Activated effector memory CD4-positive, alpha-beta T cell treated with anti-CD3 and anti-CD28 coated beads, Interleukin-2, amount 50 U/mL, for 16 hours (primary cell): Measurements from ENCODE around the gene BARHL1.

Experiments used
- DNase-seq: peaks from one replicate; pipeline ENCODE4 v3.0.0-alpha.2; 2020

BARHL1 gene

DNA sequence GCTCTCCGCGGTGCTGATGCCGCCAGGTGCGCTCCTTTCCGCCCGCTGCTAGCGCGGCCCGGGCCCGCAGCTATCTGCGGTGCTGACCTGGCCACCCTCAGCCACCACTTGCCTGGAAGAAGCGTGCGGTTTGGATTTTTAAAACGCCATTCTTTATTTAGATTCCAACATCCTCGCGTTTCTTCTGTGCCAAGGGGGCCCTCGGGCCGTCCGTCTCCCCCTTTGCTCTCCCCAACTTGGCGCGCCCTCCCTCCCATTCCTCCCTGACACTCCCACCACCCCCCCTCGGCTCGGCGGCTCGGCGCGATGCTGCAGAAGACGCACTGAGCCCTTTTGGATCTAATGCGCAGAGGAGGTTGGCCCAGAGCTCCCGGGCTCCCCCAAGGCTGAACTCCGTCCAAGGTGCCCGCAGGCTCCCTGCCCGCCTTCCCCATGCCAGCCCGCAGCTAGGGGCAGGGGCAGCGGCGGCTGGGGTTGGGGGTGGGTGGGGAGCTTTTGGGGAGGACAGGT lies at the start of gene BARHL1:
Gene BARHL1, plus strand, starts transcription at position 331 of the 510 bp plus-strand sequence. CDS start 192 bp downstream, outside the sequence.
- no peak for DNase-seq

DNA sequence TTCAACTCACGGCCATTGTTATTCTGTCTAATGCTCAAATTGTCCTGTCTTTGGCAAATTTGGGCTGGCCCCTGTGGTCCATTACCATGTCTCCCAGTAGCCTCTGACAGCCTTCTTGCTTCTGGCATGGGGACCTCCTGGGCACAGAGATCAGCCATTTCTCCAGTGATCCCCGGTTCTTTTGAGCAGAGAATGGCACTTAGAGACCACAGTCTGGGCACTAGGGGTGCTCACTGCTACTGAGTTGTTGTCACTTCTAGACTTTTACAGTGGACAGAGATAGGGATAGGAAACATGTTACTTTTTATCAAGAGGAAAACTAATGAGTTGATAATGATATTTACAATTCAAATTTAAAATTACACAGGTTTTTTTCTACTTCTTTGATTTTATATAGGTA lies 47.6 kb upstream of the BARHL1 start:
- DNase-seq, result no peak

DNA sequence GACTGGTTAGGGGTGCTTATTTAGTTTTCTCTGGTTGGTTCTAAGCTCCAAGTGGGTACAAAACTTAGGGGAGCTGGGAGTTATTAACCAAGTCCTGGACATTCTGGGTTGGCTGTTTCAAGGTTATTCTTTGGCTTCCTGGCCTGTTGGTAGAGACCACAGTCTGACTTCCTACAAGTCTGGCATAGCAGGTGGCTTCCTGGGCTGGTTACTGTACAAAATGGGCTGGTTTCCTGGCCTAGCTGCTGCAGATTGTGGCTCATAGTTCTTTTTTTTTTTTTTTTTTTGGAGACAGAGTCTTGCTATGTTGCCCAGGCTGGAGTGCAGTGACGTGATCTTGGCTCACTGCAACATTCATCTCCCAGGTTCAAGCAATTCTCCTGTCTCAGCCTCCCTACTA lies 46.3 kb upstream of the BARHL1 start:
- DNase-seq, result no peak

DNA sequence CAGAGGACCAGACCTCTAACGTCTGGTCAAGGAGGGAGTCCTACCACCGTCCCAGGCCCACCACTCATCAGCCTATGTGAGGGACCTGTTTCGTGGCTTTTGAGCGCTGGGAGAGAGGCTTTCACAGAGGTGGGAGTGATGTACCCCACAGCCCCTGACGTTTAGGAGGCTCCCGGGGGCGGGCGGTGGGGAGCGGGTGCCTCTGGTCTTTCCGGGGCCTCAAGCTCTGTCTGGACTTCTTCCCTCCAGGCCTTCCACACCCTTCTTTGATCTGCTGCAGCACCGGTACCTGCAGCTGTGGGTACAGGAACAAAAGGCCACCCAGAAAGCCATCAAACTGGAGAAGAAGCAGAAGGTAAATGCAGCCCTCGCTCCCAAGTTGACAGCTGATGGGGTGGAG lies 45.1 kb upstream of the BARHL1 start:
- DNase-seq, result no peak

DNA sequence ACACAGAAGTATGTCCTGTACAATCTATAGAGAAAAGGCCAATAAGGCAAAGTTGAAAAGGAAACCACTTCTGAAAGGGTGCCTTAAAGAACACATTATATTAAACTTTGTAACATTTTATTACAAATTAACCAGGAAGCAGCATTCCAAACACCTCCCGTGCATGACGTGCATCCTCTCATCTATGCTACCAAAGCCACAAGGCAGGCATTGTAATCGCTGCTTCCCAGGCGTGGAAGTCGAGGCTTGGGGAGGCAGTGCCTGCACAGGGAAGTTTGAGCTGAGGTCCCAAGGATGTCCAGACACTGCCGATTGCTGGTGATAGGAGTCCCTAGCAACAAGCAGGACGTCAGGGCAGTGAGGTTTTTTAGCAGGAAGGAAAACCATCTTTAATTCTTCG lies 44.3 kb upstream of the BARHL1 start:
- no peak for DNase-seq

DNA sequence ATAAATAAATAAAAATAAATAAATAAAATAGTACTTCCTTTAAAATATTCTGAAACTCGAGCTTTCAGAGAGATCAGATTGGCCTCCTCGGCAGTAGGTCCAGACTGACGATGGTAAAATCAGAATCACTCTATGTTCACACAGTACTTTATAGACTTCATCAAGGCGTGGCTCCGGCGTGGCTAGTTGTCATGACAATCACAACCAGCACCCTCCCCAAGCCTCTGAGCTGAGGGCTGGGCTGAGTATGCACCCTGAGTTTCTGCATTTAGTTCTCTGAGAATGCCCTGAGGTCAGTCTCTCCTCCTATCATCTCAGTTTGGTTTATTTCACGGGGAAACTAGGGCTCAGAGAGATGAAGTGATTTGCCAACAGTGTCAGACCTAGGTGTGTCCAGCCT lies 43.3 kb upstream of the BARHL1 start:
- DNase-seq, result no peak

DNA sequence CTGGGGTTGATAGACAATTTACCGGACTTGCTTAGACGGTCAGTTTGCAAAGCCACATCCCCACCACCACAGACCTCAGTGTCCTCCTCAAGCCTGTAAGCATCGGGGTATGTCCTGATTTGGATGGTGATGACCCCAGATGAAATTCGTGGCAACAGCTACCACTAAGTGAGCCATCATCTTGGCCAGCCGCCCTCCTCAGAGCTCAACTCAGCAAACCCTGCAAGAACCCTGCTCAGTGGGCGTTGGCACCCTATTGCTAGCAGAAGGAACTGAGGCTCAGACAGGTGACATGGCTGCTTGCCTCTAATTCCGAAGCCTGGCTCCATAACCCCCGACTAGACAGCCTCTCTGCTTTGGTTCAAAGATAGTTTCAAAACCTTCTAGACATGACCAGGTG lies 41.4 kb upstream of the BARHL1 start:
- DNase-seq, result no peak

DNA sequence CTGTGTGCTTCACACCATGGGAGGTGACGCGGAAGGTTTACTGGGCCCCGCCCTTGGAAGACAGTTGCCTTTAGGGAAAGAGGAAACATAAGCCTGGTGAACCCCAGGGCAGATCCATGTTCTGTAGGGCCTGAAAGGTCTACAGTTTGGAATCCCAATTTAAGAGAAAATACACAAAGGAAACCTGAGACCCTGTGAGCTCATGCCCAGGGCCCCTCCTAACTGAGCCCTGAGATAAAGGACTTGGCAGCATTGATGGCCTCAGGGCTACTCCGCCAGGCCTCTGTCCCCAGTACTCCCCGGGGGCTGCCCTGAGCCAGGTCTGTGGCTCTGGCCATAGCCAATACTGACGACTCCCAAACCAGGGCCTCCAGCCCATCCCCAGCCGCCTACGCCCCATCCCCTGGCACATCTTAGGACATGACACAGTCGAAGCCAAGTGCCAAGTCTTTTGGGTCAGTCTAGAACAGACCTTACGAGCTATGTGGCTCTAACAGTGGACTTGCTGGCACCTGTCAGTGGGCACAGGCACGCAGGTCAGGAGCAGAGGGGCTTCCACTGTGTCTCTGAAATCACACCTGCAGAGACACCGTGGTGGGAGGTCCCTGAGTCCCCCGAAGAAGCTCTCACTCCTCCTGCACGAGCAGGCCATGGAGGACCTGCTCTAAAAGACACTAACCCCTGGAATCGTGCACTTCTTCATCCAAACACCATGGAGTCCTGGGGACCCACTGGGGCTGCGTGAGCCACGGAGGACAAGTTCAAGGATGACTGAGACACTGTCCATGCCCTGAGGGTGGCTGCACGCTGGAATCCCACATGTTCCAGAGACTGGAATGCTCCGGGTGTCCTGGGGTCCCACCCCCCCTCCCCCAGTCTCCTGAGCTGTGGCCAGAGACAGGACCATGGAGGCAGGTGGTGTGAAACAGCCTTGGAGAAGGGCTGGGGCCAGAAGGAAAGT lies 40.3 kb upstream of the BARHL1 start:
- DNase-seq, result no peak

DNA sequence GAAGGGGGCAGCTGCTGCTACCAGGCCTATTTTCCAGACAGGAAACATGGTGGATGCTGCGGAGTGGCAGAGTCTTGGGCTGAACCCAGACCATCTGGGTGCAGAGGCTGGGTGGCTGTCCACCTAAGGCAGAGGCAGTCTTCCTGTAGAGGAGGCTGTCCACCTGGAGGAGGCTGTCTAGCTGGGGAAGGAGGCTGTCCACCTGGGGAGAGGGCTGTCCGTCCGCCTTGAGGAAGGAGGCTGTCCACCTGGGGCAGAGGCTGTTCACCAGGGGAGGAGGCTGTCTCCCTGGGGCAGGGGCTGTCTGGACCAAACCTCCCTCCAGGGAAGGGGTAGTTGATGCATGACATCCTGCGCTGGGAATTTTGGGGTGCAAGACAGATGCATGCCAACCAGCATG lies 39.2 kb upstream of the BARHL1 start:
- no peak for DNase-seq

DNA sequence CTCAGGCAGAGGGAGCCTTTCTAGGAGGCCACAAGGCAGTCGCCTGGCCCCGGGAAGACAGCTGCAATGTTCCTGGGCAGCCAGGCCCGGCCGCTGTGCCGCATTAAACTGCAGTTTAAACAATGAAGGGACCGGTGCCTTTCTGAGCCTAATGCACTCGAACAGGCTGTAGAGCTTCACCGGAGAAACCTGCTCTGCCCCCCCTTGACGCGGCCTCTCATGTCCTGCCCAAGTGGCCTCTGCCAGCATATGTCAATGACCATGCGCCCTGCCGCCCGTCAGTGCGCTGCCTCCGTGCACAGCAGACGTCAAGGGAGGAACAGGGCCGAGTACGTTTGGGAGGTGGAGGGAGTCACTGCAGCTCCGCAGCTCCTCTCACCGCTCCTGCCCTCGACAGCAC lies 38.4 kb upstream of the BARHL1 start:
- no peak for DNase-seq

DNA sequence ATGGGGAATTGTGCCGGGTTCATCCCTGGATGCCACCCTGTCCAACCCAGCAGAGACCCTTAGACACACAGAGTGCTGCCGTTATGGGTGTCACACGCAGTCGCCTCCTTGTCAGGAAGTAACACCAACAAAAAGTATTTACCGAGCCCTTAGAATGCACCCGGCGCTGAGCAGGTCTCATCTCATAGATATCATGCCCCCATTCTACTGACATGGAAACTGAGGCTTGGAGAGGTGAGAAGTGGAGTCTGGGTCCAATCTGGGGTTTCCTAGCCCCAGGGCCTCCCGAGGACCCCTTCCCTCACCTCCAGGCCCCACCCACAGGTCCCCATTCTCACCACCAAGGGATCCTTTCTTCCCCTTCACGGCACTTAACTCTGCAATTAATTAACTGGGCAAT lies 36.8 kb upstream of the BARHL1 start:
- no peak for DNase-seq

DNA sequence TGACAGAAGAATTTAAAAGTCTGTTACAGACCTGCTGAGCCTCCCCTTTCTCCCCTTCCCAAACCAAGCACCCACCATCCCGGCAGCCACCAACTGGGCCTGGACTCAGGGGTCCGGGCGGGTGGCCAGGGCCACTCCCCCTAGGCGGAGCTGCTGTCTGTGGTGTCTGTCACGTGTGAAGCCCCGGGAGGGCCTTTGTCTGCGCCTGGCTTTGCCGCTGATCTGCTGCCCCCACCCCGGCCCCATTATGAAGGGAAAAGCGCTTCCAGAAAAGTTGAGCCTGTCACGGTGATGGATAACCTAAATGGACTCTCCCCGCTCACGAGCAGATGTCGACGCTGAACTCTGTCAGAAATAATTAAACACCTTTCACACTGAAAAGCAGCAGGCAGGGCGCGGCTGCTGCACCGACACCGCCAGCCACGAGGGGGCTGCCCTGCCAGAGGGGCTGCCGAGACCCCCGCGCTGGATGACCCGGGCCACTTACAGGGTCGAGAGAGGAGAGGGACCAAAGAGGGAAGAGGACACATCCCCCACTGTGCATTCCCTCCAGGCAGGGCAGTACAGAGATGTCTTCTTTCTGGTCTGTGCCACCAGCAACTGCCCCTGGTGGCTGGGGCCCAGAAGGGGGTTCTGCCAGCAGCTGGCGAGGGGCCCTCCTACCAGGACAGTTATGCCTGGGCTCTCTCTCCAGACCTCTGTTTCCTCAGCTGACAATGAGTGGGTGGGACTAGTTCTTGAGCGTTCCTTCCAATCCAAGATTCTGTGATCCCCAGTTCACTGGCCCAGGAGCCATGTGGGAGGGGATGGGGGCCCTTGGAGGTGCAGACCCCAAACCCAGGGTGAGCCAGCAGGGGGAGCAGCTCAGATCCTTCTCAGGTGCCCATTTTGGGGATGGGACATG lies 36.0 kb upstream of the BARHL1 start:
- DNase-seq, result no peak

DNA sequence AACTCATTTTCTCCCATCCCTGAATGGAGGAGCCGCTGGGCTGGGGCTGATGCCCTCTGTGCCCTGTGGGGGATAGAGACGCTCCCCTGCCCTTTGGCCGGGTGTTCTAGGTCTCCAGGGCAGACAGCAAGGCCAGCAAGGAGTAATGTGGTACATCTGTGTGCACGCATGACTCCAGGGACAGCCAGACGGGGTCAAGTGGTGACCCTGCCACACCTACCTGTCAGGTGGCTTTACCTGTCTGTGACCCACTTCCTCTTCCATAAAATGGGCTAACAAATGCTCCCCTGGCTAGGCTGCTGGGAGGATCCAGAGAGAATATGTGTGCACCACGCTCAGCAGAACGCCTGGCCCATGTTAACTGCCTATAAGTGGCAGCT lies 35.4 kb upstream of the BARHL1 start:
- DNase-seq, result no peak

DNA sequence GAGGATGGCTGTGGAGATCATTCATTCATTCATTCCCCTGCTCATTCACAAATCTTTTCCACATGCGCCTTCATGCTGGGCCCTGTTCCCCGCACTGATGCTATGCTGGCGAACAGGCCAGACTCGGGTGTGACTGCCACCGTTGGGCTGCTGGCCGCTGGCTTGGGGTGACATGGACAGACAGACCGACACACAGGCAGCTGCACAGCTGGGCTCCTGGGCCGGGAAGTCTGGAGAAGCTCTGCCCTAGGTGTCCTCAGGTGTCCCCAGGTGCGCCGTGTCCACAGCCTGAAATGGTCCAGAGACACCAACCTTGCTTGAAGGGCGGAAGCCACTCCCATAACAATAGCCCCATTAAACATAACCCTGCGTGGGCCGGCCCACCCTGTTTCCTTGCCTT lies 35.0 kb upstream of the BARHL1 start:
- no peak for DNase-seq

DNA sequence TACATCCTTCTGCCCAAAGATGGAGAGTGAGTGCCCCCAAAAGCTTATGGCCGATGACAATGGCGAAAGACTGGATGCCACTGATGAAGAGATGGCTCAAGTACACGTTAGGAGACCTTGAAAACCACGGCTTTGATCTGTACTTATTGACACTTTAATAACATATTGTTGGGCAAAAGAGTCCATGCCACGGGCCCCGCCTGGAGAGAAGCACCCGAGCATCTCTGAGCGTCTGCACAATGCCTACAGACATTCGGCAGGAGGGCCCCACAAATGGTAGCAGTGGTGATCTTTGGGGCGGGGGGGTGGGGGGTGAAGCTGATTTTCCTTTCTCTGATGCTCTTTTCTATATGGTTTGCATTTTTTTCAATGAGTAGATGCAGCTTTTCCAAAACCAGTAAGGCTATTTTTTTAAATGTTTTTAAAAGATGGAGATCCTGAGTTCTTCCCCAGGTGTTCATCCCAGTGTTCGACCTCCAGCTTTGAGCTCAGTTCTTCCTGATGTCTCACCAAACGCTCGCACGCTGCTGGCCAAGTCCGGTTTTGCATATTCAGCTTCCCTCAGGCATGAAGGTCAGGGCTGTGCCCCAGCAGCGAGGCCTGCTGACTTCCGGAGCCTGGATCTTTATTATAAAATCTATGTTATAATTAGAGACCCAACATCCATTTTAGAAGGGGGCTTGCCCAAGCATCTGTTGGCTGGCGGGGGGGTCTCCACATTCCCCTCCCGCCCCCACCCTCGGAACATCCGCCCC lies 34.3 kb upstream of the BARHL1 start:
- DNase-seq, result no peak

DNA sequence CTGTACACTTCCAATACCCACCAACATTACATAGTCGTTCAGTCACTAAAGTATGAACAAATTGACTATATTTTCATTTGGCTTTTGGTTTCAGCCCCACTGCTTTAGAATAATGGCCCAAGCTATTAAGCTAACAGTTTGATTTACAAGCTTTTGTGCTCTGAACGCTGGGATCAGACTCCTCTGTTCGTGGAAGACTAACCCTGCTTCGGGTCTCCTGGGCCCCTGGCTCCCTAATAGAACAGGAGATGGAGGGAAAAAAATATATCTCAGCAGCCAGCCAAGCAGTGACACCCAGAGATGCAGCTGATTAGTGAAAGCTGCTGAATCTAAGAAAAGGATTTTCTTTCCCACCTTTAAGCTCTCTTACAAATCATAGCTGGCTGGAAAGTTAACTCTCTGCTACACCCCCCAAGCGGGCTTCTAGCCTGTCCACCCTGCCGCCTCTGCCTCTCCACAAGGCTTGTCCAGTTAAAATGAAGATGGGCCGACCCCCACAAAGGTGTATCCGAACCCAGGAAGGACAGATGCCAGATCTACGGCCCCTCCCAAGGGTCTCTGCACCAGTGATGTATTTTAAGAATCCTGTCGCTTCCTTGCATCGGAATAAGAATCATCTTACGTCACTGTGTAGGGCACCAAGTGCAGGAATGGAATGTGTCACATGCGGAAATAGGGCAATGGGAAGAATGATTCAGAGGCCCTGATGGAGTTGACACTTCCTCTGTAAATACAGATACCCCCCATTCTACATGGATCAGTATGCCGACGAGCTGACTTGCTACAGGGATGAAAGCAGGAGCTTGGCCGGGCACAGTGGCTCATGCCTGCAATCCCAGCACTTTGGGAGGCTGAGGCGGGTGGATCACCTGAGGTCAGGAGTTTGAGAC lies 33.4 kb upstream of the BARHL1 start:
- DNase-seq, result no peak

DNA sequence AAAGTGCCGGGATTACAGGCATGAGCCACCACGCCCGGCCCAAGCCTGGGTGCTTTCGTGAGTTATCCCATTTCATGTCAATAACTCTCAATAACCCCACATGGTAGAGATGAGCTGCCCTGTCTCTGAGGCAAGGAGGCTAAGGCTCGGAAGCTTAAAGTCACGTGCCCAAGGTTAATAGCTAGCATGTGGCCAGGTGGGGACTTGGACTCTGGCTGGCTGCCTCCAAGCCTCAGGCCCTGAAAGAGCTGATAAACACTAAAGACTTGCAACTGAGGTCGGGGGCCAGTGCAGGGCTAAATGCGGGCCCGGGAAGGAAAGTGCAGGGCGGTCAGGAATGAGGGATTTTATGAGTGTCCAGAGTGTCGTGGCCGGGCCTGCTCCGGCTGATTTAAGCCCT lies 30.9 kb upstream of the BARHL1 start:
- no peak for DNase-seq

DNA sequence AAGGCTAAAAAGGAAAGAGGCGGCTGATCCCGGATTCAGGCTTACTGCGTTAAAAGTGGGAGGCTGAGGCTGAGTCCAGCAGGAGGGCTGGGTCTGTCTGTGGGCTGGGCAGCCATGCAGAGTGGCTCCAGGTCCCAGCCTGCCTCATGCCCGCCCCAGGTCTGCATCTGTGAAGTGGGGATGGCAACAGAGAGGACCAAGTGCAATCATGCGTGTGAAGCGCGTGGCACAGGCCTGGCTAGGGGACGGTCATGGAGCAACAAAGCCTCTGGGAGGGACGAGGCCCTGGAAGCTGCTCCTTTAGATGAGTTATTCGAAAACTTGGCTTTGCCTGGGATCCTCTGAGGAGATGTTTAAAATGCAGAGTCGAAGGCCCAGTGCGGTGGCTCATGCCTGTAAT lies 30.4 kb upstream of the BARHL1 start:
- no peak for DNase-seq

DNA sequence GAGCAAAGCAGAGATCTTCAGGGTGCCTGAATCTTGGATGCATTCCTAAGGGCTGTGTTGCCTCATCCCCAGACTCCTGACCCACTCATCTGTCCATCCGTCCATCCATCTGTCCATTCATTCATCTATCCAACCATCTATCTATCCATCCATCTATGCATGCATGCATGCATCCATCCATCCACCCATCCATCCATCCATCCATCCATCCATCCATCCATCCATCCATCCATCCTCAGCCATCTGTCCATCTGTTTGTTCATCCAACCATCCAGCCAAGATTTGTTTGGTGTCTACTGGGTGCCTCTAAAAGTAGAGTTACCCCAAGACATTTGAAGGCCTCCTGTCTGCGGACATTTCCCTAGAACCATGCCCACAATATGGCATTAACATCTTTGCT lies 27.7 kb upstream of the BARHL1 start:
- DNase-seq, result no peak

DNA sequence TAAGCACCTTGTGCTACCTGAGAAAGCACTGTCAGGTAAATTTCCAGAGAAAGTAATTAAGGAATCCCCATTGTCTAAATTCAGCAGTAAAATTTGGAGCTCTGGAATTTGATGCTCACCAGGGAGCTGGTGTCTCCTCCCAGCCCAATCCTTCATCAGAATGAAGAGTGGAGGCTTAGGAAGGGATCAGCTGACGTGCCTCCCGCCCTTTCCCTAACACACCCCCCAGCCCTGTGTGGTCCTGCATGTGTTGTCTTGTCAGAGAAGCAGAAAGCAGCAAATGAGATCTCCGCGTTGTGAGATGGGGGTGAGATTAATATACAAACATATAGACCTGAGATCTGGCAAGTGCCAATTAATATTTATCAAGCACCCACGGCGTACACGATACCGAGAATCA lies 26.9 kb upstream of the BARHL1 start:
- DNase-seq, result no peak

DNA sequence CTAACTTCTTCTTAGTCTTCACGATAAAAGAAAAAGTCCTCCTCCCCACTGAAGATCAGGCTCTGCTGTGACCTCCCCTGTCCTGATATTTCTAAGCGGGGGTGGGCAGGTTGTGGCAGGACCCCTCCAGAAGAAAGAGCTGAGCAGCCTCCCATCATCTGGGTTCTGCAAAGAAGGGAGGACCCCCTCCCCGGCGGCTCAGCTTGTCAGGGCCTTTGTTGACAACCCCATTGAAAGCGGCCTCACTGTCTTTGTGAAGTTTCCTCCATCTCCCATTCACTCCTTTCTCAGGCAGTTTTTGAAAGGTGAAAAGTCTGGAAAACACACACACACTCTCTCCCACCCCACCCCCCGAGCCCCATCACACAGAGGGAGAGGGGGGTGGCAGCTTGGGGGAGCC lies 26.2 kb upstream of the BARHL1 start:
- no peak for DNase-seq

DNA sequence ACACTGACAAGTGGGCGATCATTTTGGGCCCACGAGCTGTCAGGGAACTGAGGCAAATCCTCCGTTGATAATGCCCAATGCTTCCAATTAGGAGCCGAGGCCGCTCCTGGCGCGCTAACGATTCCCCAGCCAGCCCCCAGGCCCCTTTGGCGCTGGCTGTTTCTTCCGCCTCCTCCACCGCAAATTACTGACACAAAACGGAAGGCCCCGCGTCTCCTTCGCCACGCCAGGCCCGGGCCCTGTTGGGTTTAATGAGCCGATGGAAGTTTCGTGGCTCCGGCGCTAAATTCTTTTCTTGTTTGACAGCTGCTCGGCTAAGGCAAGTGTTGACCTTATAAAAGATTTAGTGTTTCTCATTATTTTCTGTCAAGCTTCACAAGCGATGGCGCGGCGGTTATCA lies 25.7 kb upstream of the BARHL1 start:
- DNase-seq, result no peak
